HUDEP-2 (cell line): ENCODE measurements around the gene SLC7A5.
A peak's percentile ranks its signal among the peaks of the same experiment; 100 is the strongest.
"Not testable (repeated sequence)": the region's sequence is repeated elsewhere in the genome, so short reads cannot be mapped to it uniquely, and the experiment has no call there.

Experiments used
- DNase-seq, 76 experiments: peaks; one replicate each; lab custom pipeline; 2025; ENCODE audit not compliant: unreplicated experiment in 76 of 76; lab: John Stamatoyannopoulos, UW

The SLC7A5 gene

DNA sequence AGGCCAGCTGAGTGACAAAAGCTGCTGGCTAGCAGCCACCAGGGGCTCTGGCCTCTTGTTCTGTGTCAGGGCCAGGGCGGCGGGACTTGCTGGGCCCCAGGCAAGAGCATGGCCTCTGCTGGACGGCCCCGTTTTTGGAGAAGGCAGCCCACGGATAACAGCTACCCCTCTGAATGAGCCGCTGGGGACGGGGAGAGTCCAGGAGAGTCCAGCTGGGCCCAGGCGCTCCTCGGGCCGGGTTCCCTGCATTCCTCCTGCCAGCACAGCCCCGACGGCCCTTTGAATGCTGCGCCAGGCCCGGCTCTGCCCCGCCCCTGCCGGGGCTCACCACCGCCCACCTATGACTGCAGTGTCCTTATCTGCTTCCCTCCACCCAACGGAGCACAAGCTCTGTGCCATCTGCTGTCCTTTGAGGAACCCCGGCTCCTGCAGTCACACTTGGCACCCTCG, 33.4 kb downstream of the SLC7A5 start:
- DNase-seq, result peak in 49 of 76 experiments; percentile 11 to 70 (median 37)

DNA sequence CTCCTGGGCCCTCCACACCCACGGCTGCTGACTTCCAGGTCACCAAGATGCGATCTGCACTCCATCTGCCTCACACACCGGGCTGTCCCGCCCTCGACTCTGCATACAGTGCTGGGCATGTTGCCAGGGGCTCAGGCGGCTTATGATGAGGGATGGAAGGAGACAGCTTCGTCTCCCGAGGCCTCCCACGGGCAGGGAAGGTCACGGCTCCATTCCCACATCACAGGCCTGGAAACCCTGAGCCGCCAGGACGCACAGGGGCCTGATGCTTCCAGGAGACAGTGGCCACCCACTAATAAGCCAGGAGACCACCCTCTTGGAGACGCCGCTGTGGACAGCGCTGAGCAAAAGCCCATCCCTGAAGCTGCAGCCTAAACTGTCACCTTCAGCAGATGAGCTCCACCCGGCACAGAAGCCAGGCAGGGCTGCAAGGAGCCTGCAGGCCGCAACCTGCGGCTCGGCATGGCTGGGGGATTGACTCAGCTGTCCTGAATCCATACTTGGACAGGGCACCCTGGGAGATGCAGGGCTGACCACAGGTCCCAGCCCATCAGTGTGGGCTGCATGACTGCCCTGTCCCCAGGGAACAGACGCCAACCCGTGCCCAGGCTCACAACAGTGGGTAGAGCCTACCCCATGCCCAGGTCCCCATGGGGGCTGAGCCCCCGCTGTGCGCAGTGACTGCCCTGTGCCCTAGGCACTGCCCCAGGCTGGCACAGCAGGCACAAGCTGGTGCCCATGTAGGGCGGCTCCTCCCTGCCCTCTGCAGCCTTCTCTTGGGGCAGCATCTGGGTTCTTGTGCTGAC, 34.4 kb downstream of the SLC7A5 start:
- DNase-seq, result peak in 49 of 76 experiments; percentile 4 to 62 (median 30)

DNA sequence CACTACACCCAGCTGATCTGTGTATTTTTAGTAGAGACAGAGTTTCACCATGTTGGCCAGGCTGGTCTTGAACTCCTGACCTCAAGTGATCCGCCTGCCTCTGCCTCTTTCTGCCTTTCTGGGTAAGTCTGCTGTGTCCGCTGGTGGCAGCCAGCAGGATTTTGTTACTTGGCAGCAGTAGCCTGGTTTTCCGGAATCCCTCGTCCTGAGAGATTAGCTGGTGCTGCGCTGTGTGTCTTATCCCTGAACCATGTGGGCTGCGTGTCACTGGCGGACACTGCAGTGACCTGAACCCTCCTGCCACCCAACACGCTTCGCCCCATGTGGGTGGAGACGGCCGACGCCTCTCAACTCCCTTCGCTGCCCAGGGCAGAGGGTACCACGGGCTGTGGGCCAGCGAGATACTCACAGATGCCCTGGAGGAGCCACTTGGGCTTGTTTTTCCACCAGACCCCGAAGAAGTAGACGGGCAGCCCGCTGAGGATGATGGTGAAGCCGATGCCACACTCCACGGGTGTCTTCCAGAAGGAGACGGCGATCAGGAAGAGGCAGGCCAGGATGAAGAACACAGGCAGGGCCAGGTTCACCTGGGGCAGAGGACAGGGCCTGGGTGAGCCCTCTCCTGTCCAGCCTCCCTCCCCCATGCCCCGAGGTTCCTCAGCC, 35.2 kb downstream of the SLC7A5 start:
- no peak for DNase-seq

DNA sequence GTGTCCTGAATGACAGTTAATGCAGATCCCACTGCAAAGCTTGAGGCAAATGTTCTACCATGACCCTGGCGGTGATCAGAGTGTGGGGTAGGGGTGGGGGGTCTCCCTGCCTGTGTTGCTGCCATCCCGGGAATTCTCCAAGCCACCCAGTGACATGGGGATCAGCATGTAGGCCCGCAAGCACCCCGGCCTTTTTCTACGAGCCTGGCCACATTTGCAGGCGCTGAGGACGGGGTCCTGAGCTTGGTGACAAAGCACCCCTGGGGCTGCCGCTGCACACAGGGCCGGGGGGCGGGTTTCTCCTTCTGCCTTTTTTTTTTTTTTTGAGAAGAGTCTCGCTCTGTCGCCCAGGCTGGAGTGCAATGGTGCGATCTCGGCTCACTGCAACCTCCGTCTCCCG, 35.8 kb downstream of the SLC7A5 start:
- DNase-seq, result no peak

DNA sequence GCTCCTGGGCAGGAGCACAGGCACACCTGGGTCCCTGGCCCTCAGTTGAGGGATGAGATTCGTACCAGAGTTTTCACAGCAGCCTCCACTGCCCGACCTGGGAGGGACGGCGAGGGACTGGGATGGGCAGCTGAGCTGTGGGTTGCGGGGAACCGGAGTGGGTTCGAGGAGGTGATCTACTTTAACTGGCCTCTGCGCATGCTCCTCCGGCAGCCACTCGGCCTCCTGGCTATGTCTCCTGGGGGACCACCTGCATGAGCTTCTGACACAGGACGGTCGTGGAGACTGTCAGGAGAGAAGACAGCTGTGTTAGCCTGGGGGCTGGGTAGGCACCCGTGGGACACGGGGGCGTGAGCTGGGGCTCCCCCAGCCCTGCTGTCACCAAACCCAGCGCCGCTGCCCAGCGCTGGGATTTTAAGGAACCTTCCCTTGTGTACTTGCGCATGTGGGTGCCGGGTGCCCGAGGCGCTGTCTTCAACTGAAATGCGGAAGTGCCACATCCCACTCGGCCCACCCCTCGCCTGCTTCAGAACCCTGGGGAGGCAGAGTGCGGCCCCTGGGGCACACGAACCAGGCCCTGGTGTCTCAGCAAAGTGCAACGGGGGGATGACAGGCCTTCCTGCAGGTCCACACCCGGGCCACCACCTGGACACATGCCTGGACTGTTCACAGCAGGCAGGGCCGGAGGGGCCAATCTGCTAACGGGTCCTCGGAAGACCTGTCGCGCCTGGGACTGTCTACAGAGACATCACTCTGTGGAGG, 36.4 kb downstream of the SLC7A5 start:
- DNase-seq, result no peak

DNA sequence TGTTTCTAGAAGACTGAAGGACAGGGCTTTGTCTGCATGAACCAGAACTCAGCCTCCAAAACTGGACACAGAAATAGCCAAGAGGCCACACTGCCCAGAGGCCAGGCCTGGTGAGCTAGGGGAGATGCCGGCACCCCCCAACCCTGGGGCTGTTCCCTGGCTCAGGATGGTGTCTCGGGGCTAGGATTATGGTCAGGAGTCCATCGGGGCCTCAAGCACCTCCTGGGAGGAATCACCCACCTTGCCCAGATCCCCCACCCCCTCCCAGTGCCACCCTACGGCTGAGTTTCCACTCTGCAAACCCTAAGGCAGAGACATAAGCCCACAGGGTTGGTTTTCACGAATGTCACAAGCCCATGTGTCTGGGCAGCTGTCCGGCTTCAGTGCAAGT, 37.2 kb downstream of the SLC7A5 start:
- DNase-seq, result no peak

DNA sequence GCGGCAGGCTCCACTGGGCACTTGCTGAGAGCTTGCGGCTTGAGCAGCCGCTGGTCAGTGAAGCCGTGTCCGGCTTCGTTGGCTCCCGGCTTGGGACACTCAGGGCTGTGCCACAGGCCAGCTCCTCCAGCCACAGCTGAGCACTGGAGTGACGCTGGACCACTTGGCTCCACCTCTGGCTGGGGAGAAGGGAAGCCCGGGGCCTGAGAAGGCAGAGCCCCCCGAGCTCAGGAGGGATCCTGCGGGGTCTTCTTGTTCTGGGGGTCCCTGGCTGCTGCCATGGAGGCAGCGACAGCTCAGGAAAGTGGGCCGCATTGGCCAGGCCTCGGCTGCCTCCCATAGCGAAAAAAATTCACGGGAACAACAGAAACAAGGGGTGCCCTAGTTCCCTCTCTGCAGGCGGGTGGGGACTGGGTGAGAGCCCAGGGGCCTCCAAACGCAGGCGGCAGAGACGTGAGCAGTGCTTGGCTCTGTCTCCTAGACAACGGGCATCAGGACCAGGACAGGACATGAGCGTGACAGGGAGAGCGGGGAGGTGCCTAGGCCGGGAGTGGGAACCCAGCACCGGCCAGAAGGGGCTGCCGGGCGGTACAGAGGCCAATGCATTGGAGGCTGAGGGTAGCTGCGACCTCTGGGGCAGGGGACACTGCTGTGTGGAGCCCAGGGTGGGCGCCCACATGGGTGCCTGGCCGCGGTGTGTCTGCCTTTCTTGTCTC, 37.7 kb downstream of the SLC7A5 start:
- no peak for DNase-seq

DNA sequence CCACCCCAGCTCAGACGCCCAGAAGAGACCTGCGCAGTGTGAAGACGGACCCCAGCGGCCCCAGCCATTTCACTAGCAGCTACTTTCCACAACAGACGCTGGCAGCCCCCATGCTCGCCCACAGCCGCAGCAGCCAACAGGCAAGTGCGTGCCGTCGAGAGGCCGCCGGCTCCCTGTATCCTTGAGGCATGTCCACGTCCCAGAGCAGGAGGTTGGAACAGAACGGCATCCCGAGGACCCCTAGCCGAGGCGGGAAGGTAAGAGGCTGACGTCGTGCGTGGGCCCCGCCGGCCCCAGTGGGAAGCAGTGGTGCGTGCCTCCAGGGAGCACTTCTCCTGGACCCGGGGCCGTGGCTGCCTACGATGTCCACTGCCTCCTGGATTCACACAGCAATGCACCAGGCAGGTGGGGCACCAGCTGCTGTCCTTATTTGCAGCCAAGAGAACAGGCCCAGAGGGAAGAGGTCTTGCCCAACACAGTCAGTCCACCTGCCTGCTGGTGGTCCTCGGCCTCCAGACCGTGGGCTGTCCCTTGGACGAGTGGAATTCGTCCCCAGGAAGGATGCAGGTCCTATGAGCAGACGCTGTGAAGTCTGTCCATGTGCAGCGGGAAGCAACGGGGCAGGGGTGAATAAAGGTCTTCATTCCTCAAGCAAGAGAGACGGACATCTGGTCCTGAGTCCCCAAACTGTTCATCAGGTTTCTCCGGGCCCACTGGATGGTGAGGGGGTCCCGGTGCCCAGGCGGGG, 38.5 kb downstream of the SLC7A5 start:
- DNase-seq, result no peak

DNA sequence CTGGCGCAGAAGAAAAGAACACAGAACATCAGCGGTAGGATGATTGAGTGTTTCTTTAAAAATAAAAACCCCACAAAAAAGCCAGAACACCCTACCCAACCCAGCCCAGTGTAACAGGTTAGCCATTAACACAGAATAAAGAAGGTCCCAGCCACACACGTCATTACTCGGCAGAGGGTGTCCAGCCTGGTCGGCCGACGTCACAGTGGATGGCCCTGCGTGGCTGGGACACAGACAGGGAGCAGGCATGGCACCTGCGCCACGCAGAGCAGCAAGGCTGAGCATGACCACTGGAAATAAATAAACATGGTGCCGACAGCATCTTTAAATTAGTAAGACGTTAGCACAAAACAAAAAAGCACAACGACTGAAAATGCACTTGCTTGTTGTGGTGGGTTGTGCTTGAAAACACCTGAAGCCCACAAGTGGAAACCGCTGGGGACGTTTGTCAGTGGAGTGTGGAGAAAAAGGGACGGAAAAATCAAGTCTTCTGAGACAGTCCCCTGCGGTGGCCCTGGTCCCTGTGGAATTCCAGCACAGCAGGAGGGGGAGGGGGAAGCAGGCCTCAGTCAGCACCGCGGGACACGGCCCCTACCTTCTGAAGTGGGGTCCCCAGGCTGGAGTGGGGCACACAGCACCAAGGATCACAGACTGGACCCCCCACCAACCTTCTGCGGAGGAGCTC, 39.2 kb downstream of the SLC7A5 start:
- no peak for DNase-seq

DNA sequence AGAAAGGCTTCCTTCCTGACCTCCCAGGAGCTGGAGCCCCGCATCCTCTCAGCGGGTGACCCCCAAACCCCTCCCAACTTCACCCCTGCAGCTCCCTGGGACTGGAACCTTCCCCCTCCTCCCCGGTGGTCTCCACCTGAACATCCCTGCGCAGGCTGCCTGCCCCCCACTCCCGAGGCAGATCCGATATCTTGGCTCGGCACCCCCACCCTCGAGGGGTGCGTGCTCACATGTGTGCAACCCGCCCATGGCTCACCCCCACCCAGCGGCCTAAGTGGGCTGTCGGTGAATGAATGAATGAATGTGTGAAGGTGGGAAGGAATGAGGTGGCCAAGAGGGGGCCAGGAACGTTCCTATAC, 39.7 kb downstream of the SLC7A5 start:
- DNase-seq, result no peak

DNA sequence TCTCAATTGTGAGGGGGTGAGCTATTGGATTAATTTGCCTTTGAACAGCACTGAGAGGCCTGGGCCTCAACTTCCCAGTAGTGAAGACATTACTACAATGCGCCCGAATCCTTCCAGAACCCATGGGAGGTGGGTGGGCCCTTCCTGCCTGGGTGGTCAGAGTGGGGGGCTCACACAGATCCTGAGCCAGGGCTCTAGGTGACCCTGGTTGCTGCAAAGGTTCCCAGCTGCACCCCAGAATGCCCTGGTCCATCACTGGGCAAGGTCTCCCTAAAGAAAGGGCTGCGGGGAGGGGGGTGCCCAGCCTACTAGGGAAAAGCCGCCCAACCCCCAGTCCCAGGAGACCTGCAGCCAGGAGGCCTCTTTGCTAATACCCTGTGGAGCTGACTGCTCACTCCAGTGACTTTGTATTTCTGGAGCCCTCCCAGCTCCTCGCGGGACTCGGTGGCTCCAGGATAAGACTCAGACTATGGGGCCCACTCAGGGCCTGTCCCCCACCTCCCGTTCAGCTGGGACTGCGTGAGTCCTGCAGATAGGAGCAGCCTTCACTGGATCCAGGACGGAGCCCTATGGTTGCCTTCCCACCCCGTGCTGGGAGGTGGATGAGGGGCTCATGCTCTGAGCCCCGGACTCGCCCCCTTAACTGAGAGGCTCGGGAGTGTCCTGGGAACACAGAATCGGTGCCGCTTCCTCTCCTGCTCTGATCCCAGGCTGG, 40.2 kb downstream of the SLC7A5 start:
- DNase-seq, result peak in 1 of 76 experiments; percentile 8

DNA sequence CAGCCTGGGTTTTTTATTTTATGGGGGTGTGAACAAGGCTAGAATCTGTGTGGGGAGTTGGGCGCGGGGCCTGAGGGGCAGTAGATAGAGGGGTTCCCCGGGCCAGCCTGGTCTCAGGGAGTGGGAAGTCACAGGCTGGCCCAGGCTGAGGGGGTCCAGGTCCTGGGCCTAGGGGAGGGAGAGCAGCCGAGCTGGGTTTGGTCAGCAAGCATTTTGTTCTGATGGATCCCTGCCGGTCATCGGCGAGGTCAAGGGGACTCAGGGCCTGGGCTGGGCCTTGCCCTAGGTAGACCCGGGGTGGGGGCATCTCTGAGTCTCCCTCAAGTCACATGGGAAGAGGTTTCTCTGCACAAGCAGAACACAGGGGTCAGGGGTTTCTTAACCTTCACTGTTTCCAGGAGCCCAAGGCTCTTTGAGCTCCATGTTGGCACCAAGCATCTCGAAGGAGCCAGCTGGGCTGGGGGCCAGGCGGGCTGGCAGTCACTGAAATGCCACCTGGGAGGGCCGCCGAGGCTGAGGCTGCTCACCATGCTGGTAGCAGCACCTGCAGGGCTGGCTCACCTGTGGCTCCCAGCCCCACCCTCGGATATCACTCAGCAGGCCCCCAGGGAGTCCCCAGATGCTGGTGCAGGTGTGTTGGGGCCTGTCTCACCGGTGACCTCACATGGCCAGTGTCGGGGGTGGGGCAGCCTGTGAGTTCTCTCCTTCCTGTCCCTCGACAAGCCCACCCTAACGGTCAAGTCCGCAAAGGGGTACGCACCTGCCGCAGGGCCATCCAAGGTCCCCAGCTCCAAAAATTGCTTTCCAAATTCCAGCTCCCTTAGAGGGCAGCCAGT, 41.0 kb downstream of the SLC7A5 start:
- DNase-seq, result peak in 3 of 76 experiments; percentile 7 to 38 (median 38)

DNA sequence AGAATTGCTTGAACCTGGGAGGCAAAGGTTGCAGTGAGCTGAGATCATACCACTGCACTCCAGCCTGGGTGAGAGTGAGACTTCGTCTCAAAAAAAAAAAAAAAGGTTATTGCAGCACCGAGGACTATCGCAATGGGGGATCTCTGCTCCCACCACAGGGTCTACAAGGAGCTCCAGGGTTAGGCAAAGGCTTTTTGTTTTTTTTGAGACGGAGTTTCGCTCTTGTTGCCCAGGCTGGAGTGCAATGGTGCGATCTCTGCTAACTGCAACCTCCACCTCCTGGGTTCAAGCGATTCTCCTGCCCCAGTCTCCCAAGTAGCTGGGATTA, 41.8 kb downstream of the SLC7A5 start:
- DNase-seq, result not testable (repeated sequence)

DNA sequence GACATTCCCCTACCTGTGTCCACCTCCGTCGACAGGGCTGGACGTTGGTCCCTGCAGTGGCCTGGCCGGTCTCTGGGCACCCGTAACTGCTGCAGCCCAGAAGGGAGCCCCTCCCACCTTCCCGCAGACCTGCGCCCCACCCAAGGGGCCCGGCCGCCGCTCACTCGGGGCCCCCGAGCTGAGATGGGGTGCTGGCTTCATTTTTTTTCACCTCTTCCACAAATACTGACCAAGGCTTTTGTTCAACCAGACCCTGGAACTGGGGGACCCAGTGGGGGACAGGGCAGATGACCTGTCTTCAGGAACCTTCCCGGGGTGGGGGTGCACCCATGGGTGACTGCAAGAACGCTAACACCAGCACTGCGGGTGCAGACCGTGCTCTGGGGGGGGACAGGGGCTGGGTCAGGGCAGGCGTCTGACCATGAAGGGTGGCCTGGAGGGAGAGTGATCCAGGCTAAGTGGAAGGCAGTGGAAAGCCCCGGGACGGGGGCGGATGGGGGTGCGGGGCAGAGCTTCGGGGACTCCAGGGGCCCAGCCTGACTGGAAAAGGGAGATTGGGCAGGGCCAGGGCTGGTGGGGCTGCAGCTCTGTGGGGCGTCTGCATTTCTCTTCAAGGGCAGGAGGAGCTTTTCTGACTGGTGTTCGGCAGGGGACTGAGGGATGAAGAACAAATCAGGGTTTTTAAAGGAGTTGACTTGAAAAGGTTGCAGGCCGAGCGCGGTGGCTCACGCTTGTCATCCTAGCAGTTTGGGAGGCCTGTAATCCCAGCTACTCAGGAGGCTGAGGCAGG, 42.3 kb downstream of the SLC7A5 start:
- no peak for DNase-seq

DNA sequence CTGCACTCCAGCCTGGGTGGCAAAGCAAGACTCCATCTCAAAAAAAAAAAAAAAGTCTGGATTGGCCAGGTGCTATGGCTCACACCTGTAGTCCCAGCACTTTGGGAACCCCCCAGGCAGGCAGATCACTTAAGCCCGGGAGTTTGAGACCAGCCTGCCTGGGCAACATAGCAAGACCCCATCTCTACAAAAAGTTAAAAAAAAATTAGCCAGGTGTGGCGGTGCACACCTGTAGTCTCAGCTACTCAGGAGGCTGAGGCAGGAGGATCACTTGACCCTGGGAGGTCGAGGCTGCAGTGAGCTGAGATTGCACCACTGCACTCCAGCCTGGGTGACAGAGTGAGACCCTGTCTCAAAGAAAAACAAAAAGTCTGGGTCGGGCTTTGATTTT, 42.9 kb downstream of the SLC7A5 start:
- not testable (repeated sequence) for DNase-seq

DNA sequence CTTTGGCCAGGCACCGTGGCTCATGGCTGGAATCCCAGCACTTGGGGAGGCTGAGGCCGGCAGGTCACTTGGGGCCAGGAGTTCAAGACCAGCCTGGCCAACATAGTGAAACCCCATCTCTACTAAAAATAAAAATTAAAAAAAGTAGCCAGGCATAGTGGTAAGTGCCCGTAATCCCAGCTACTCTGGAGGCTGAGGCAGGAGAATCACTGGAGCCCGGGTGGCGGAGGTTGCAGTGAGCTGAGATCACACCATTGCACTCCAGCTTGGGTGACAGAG, 43.5 kb downstream of the SLC7A5 start:
- not testable (repeated sequence) for DNase-seq

DNA sequence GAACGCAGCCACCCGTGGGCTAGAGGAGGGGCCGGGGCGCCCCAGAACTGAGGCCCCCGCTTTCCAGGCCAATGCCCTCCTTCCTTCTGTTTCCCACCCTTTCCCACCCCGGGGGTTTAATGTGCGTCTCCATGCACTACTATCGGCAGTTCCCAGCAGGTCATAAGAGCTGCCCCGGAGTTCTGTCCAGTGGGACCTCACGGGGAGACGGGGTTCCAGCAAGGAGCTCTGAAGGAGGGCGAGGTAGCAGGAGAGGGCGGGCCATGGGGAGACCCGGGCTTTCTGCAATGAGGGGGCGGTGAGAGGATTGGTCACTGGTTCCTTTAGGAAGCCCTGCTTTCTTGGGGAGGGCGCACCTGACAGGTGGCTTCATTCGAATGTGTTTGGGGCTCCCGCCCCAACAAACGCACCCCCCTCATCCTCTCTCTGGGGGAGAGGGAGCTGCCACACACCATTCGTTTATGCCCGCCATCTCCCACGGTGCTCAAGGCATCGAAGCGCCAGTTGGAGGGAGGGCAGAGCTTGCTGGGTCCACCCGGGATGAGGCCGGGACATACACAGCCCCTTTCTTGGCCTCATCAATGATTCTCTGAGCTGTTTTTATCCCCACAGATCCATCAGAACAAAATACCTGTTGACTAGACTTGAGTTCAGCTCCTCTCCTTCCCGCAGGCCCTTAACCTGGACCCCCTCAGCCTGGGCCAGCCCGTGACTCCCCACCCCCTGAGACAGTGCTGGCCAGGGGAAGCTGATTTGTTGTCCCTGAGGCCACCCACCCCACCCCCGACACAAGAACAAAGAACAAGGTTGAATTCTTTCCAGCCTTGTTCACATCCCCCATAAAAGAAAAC, 44.1 kb downstream of the SLC7A5 start:
- no peak for DNase-seq
